H9 (cell line): ENCODE data around the gene BMP8A. TPM values are rescaled to one million over a fixed set of nuclear protein-coding genes. Genes with fewer than 3 reads are reported as not detected.

Experiments used
- DNase-seq: peaks from one replicate; pipeline ENCODE4 v3.0.0-alpha.2; 2017
- H2AFZ ChIP-seq: one replicate; pipeline ENCODE4 v1.6.1; 2013; ENCODE audit warnings: mild to moderate bottlenecking, low read length, control low read depth, moderate library complexity
- H2AK5ac ChIP-seq: 2 replicates; pipeline ENCODE4 v1.6.1; 2013; ENCODE audit warnings: low read length, control low read depth, mixed read lengths; ENCODE audit not compliant: insufficient read length
- H2BK120ac ChIP-seq: one replicate; pipeline ENCODE4 v1.6.1; 2013; ENCODE audit warnings: low read depth, mild to moderate bottlenecking, low read length, control low read depth, inconsistent platforms; ENCODE audit not compliant: poor library complexity, severe bottlenecking
- H2BK12ac ChIP-seq: 2 replicates; pipeline ENCODE4 v1.6.1; 2013; ENCODE audit warnings: low read length, control low read depth, mixed read lengths, low read depth; ENCODE audit not compliant: insufficient read length
- H2BK15ac ChIP-seq: 2 replicates; pipeline ENCODE4 v1.6.1; 2013; ENCODE audit warnings: low read depth, low read length, control low read depth
- H2BK20ac ChIP-seq: one replicate; pipeline ENCODE4 v1.6.1; 2013; ENCODE audit warnings: low read depth, mild to moderate bottlenecking, low read length, control low read depth, inconsistent platforms; ENCODE audit not compliant: poor library complexity, severe bottlenecking
- H2BK5ac ChIP-seq: 2 replicates; pipeline ENCODE4 v1.6.1; 2013; ENCODE audit warnings: low read length, control low read depth, mixed read lengths; ENCODE audit not compliant: insufficient read length
- H3K14ac ChIP-seq: 2 replicates; pipeline ENCODE4 v1.6.1; 2013; ENCODE audit warnings: low read length, control low read depth; ENCODE audit not compliant: insufficient read depth
- H3K18ac ChIP-seq: 2 replicates; pipeline ENCODE4 v1.6.1; 2013; ENCODE audit warnings: low read depth, mild to moderate bottlenecking, mixed read lengths, low read length, control low read depth; ENCODE audit not compliant: insufficient read length
- H3K23ac ChIP-seq: 2 replicates; pipeline ENCODE4 v1.6.1; 2013; ENCODE audit warnings: low read length, control low read depth, mixed read lengths, low read depth; ENCODE audit not compliant: insufficient read length
- H3K23me2 ChIP-seq: 2 replicates; pipeline ENCODE4 v1.6.1; 2013; ENCODE audit warnings: low read depth, mild to moderate bottlenecking, mixed read lengths, low read length, control low read depth; ENCODE audit not compliant: insufficient read length, poor library complexity, severe bottlenecking
- H3K27ac ChIP-seq: 2 replicates; pipeline ENCODE4 v1.5.1; 2013; ENCODE audit warnings: low read length, control low read depth, mixed read lengths, low read depth; ENCODE audit not compliant: insufficient read length
- H3K27me3 ChIP-seq: 2 replicates; pipeline ENCODE4 v1.6.1; 2013; ENCODE audit warnings: low read length, control low read depth, inconsistent platforms; ENCODE audit not compliant: insufficient read depth
- H3K4ac ChIP-seq: 2 replicates; pipeline ENCODE4 v1.6.1; 2013; ENCODE audit warnings: low read depth, mild to moderate bottlenecking, control low read depth, inconsistent platforms, low read length, moderate library complexity
- H3K4me1 ChIP-seq: 2 replicates; pipeline ENCODE4 v1.6.1; 2013; ENCODE audit warnings: low read length, control low read depth, inconsistent platforms; ENCODE audit not compliant: insufficient read depth
- H3K4me2 ChIP-seq: 2 replicates; pipeline ENCODE4 v1.6.1; 2013; ENCODE audit warnings: low read length, control low read depth, mixed read lengths; ENCODE audit not compliant: insufficient read length, insufficient read depth
- H3K56ac ChIP-seq: 2 replicates; pipeline ENCODE4 v1.6.1; 2013; ENCODE audit warnings: low read depth, mild to moderate bottlenecking, mixed read lengths, low read length, control low read depth; ENCODE audit not compliant: insufficient read length
- H3K79me1 ChIP-seq: 2 replicates; pipeline ENCODE4 v1.6.1; 2013; ENCODE audit warnings: low read depth, mild to moderate bottlenecking, moderate library complexity, low read length, control low read depth, inconsistent platforms; ENCODE audit not compliant: insufficient read depth, poor library complexity, severe bottlenecking
- H3K79me2 ChIP-seq: 2 replicates; pipeline ENCODE4 v1.6.1; 2013; ENCODE audit warnings: low read length, control low read depth, inconsistent platforms; ENCODE audit not compliant: insufficient read depth
- H3K9ac ChIP-seq: 2 replicates; pipeline ENCODE4 v1.6.1; 2013; ENCODE audit warnings: low read length, control low read depth, mixed read lengths; ENCODE audit not compliant: insufficient read length; ENCODE audit errors: extremely low read depth
- H3K9me3 ChIP-seq: one replicate; pipeline ENCODE4 v1.6.1; 2013; ENCODE audit warnings: low read depth, low read length, inconsistent platforms; ENCODE audit not compliant: control insufficient read depth
- H3T11ph ChIP-seq: one replicate; pipeline ENCODE4 v1.6.1; 2013; ENCODE audit warnings: mild to moderate bottlenecking, low read length, control low read depth, inconsistent platforms
- H4K20me1 ChIP-seq: one replicate; pipeline ENCODE4 v1.6.1; 2013; ENCODE audit not compliant: control insufficient read depth, insufficient read length, insufficient read depth
- H4K5ac ChIP-seq: 2 replicates; pipeline ENCODE4 v1.6.1; 2013; ENCODE audit warnings: low read depth, mild to moderate bottlenecking, mixed read lengths, low read length, control low read depth; ENCODE audit not compliant: insufficient read length
- H4K8ac ChIP-seq: replicated peaks from 2 replicates; pipeline ENCODE4 v1.6.1; 2013; ENCODE audit warnings: low read length, control low read depth, mixed read lengths, low read depth; ENCODE audit not compliant: insufficient read length
- H4K91ac ChIP-seq: 2 replicates; pipeline ENCODE4 v1.6.1; 2013; ENCODE audit warnings: low read depth, mild to moderate bottlenecking, moderate library complexity, mixed read lengths, low read length, control low read depth; ENCODE audit not compliant: insufficient read length
- H3K27ac Mint-ChIP-seq, 3 experiments: 2 replicates in 2 of 3; 3 replicates in 1 of 3; pipeline ENCODE4 v1.8.0; 2020 to 2021; ENCODE audit warnings: mixed read lengths in 3 of 3, mild to moderate bottlenecking in 1 of 3, moderate library complexity in 1 of 3
- H3K27me3 Mint-ChIP-seq: 2 replicates; pipeline ENCODE4 v1.8.0; 2021; ENCODE audit warnings: low read depth, mild to moderate bottlenecking, moderate library complexity, mixed read lengths
- H3K36me3 Mint-ChIP-seq, 3 experiments: 2 replicates in 2 of 3; 3 replicates in 1 of 3; pipeline ENCODE4 v1.8.0; 2020 to 2021; ENCODE audit warnings: low read depth in 3 of 3, mixed read lengths in 3 of 3; ENCODE audit not compliant: insufficient read depth in 1 of 3
- H3K4me1 Mint-ChIP-seq, 2 experiments: 2 replicates each; pipeline ENCODE4 v1.8.0; 2020; ENCODE audit warnings: mixed read lengths in 2 of 2
- H3K4me3 Mint-ChIP-seq, 2 experiments: 2 replicates in 1 of 2; 3 replicates in 1 of 2; pipeline ENCODE4 v1.8.0; 2020 to 2021; ENCODE audit warnings: mild to moderate bottlenecking in 2 of 2, mixed read lengths in 2 of 2, moderate library complexity in 1 of 2
- H3K9me3 Mint-ChIP-seq, 2 experiments: 2 replicates in 1 of 2; 3 replicates in 1 of 2; pipeline ENCODE4 v1.8.0; 2020; ENCODE audit warnings: mild to moderate bottlenecking in 2 of 2, mixed read lengths in 2 of 2, moderate library complexity in 1 of 2
- WGBS: extraction: QIAGEN DNeasy Blood & Tissue Kit; methylation state at CpG from one replicate; pipeline ENCODE4 v1.1.7; 2013; ENCODE audit warnings: missing lambda C conversion rate, low lambda C conversion rate, mixed read lengths; ENCODE audit not compliant: insufficient read length; ENCODE audit errors: extremely low coverage; 5-methylcytosine and 5-hydroxymethylcytosine counted together
- total RNA-seq: library from RNA; stranded (reverse); gene quantifications from 2 replicates; pipeline ENCODE4 v1.2.1, GENCODE V29; 2021
- TF ChIP-seq, protein P1 (sequence below): fragments of 200-600 bp; sonication (generic); conservative IDR thresholded peaks from 3 replicates; pipeline ENCODE4 v1.8.0; 2021; ENCODE audit warnings: antibody characterized with exemption, mild to moderate bottlenecking

Gene BMP8A
- total RNA-seq, 1 experiment from 2014 or later, result 0.52 TPM

GRCh38 chr1:39533442-39533841, 42.0 kb downstream of the BMP8A start:
- Mint-ChIP-seq H3K4me3 (no peak overlapping the region), H3K36me3 (peaks cover 2 to 19% (median 14%) of the 10 kb centered on the region in 3 experiments; a peak in 4 of 7 replicates), H3K27ac (no peak overlapping the region; a peak in 1 of 7 replicates), H3K4me1 (no peaks in the 10 kb centered on the region), H3K9me3 (no peaks in the 10 kb centered on the region), H3K27me3 (no peaks in the 10 kb centered on the region)
- H4K20me1 ChIP-seq, result no peaks in the 10 kb centered on the region
- H4K91ac ChIP-seq, result no peak overlapping the region
- no peak overlapping the region for H3K23ac ChIP-seq
- no peak overlapping the region for H2BK12ac ChIP-seq
- no CpG with 5 or more reads among the region's 1 CpG for WGBS
- no peaks in the 10 kb centered on the region for H3K23me2 ChIP-seq
- H3K4ac ChIP-seq, result no peak overlapping the region
- H2BK20ac ChIP-seq, result no peak overlapping the region
- H2AK5ac ChIP-seq, result no peak overlapping the region
- H3K14ac ChIP-seq, result no peak overlapping the region
- no peaks in the 10 kb centered on the region for H3K9me3 ChIP-seq
- H3K27ac ChIP-seq, result no peak overlapping the region
- no peak overlapping the region for H3K4me2 ChIP-seq
- H4K8ac ChIP-seq, result no peak overlapping the region
- DNase-seq, result no peak
- H3K18ac ChIP-seq, result no peak overlapping the region
- no peaks in the 10 kb centered on the region for H3K79me1 ChIP-seq
- no peak overlapping the region for H2BK5ac ChIP-seq
- no peaks in the 10 kb centered on the region for H3K4me1 ChIP-seq
- H2BK120ac ChIP-seq, result no peak overlapping the region
- no peaks in the 10 kb centered on the region for H3K79me2 ChIP-seq
- H3K56ac ChIP-seq, result no peak overlapping the region
- no peak overlapping the region for H3K9ac ChIP-seq
- TF ChIP-seq, protein P1, sequence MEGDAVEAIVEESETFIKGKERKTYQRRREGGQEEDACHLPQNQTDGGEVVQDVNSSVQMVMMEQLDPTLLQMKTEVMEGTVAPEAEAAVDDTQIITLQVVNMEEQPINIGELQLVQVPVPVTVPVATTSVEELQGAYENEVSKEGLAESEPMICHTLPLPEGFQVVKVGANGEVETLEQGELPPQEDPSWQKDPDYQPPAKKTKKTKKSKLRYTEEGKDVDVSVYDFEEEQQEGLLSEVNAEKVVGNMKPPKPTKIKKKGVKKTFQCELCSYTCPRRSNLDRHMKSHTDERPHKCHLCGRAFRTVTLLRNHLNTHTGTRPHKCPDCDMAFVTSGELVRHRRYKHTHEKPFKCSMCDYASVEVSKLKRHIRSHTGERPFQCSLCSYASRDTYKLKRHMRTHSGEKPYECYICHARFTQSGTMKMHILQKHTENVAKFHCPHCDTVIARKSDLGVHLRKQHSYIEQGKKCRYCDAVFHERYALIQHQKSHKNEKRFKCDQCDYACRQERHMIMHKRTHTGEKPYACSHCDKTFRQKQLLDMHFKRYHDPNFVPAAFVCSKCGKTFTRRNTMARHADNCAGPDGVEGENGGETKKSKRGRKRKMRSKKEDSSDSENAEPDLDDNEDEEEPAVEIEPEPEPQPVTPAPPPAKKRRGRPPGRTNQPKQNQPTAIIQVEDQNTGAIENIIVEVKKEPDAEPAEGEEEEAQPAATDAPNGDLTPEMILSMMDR, result no peak
- no peak overlapping the region for H4K5ac ChIP-seq
- H2AFZ ChIP-seq, result no peak overlapping the region
- H3K27me3 ChIP-seq, result no peaks in the 10 kb centered on the region
- H3T11ph ChIP-seq, result no peak overlapping the region
- no peak overlapping the region for H2BK15ac ChIP-seq
